8988T (cell line): ENCODE results near the gene TDRD7.

Experiments
- DNase-seq: peaks from one replicate; pipeline ENCODE4 v3.0.0; 2011

The TDRD7 gene

GRCh38 chr9:97411789-97412625 lies at the start of gene TDRD7:
TSS of gene TDRD7 (plus strand) at chr9:97412096. CDS start at chr9:97428466, 16,370 bp downstream.
- peak; percentile 85 for DNase-seq

GRCh38 chr9:97362777-97363545 lies 48.9 kb upstream of the TDRD7 start:
- DNase-seq: no peak

- DNase-seq: no peak
Observed at GRCh38 chr9:97363661-97364299, 48.1 kb upstream of the TDRD7 start.

GRCh38 chr9:97364769-97365490 lies 47.0 kb upstream of the TDRD7 start:
- no peak for DNase-seq

- DNase-seq: no peak
Observed at GRCh38 chr9:97365634-97366033, 46.3 kb upstream of the TDRD7 start.

- no peak for DNase-seq
Observed at GRCh38 chr9:97366476-97366875, 45.4 kb upstream of the TDRD7 start.

GRCh38 chr9:97366889-97367288 lies 45.0 kb upstream of the TDRD7 start:
- no peak for DNase-seq

GRCh38 chr9:97367729-97368128 lies 44.2 kb upstream of the TDRD7 start:
- DNase-seq: no peak

- DNase-seq: no peak
Observed at GRCh38 chr9:97368964-97369363, 42.9 kb upstream of the TDRD7 start.

- no peak for DNase-seq
Observed at GRCh38 chr9:97372580-97372979, 39.3 kb upstream of the TDRD7 start.

- DNase-seq: no peak
Observed at GRCh38 chr9:97373331-97373730, 38.6 kb upstream of the TDRD7 start.

- no peak for DNase-seq
Observed at GRCh38 chr9:97374811-97375210, 37.1 kb upstream of the TDRD7 start.

- no peak for DNase-seq
Observed at GRCh38 chr9:97376902-97377301, 35.0 kb upstream of the TDRD7 start.

GRCh38 chr9:97382099-97382718 lies 29.7 kb upstream of the TDRD7 start:
- no peak for DNase-seq

- no peak for DNase-seq
Observed at GRCh38 chr9:97384406-97385262, 27.3 kb upstream of the TDRD7 start.

- no peak for DNase-seq
Observed at GRCh38 chr9:97385626-97386264, 26.2 kb upstream of the TDRD7 start.

GRCh38 chr9:97386265-97386633 lies 25.6 kb upstream of the TDRD7 start:
- DNase-seq: no peak

- peak; percentile 76 for DNase-seq
Observed at GRCh38 chr9:97386733-97387503, 25.0 kb upstream of the TDRD7 start.

GRCh38 chr9:97387504-97387886 lies 24.4 kb upstream of the TDRD7 start:
- DNase-seq: no peak
